IMR-90 (cell line): Measurements from ENCODE around the gene HDC. TPM values are rescaled to one million over a fixed set of nuclear protein-coding genes. Genes with fewer than 3 reads are reported as not detected.

Experiments
- ATAC-seq: fragments of 200-7000 bp; cut with Tn5 transposase; 2 replicates; pipeline ENCODE4 v1.9.1; 2020; ENCODE audit warnings: low read depth, mild to moderate bottlenecking, moderate library complexity
- BruUV-seq: library from RNA; stranded (reverse); fragments of 400-500 nt; replicated peaks from 2 replicates; lab custom pipeline; 2021; lab: Mats Ljungman, UMichigan
- CTCF ChIA-PET: fragments of 300-600 bp; formaldehyde crosslinking; extraction: SDS; loops from one replicate; lab custom pipeline; 2021; ENCODE audit warnings: antibody characterized with exemption; lab: Yijun Ruan, JAX
- POLR2A ChIA-PET: fragments of 300-600 bp; sonication (Branson Sonifier 250); formaldehyde crosslinking; loops from one replicate; lab custom pipeline; 2022; ENCODE audit warnings: antibody characterized with exemption; ENCODE audit not compliant: unreplicated experiment; lab: Charles Lee
- DNase-seq: peaks from one replicate; pipeline ENCODE4 v3.0.0; 2013
- H2AFZ ChIP-seq: replicated peaks from 2 replicates; pipeline ENCODE3; 2013; ENCODE audit warnings: low read length, mild to moderate bottlenecking; ENCODE audit not compliant: poor library complexity
- H2AK5ac ChIP-seq: 2 replicates; pipeline ENCODE4 v1.6.1; 2013; ENCODE audit warnings: low read depth, low read length, inconsistent platforms
- H2AK9ac ChIP-seq: replicated peaks from 2 replicates; pipeline ENCODE3; 2013; ENCODE audit warnings: mild to moderate bottlenecking, low read depth, low read length, moderate library complexity; ENCODE audit not compliant: poor library complexity
- H2BK120ac ChIP-seq: 2 replicates; pipeline ENCODE4 v1.6.1; 2013; ENCODE audit warnings: low read depth, low read length, inconsistent platforms
- H2BK15ac ChIP-seq: 3 replicates; pipeline ENCODE4 v1.6.1; 2013; ENCODE audit warnings: low read depth, low read length, inconsistent platforms
- H2BK20ac ChIP-seq: 2 replicates; pipeline ENCODE4 v1.6.1; 2013; ENCODE audit warnings: low read depth, mild to moderate bottlenecking, inconsistent platforms, low read length, moderate library complexity
- H2BK5ac ChIP-seq: 2 replicates; pipeline ENCODE4 v1.6.1; 2013; ENCODE audit warnings: mild to moderate bottlenecking, low read depth, low read length, inconsistent platforms; ENCODE audit not compliant: poor library complexity, severe bottlenecking
- H3K14ac ChIP-seq: replicated peaks from 2 replicates; pipeline ENCODE4 v1.6.1; 2013; ENCODE audit warnings: low read depth, low read length, inconsistent platforms
- H3K18ac ChIP-seq: 2 replicates; pipeline ENCODE4 v1.6.1; 2013; ENCODE audit warnings: low read depth, low read length, control low read depth
- H3K23ac ChIP-seq: 2 replicates; pipeline ENCODE4 v1.6.1; 2013; ENCODE audit warnings: low read depth, low read length, inconsistent platforms
- H3K27ac ChIP-seq: 2 replicates; pipeline ENCODE4 v1.5.1; 2013; ENCODE audit warnings: mild to moderate bottlenecking, control low read depth, low read length; ENCODE audit not compliant: insufficient read depth
- H3K27me3 ChIP-seq: 2 replicates; pipeline ENCODE4 v1.6.1; 2013; ENCODE audit warnings: low read length; ENCODE audit not compliant: control insufficient read depth, insufficient read depth
- H3K36me3 ChIP-seq: 2 replicates; pipeline ENCODE4 v1.6.1; 2013; ENCODE audit warnings: low read length, mixed read lengths; ENCODE audit not compliant: control insufficient read depth, insufficient read depth
- H3K4ac ChIP-seq: 2 replicates; pipeline ENCODE4 v1.6.1; 2013; ENCODE audit warnings: low read depth, low read length, inconsistent platforms
- H3K4me1 ChIP-seq: 2 replicates; pipeline ENCODE4 v1.6.1; 2013; ENCODE audit warnings: low read length, mixed read lengths; ENCODE audit not compliant: control insufficient read depth, insufficient read depth
- H3K4me2 ChIP-seq: 2 replicates; pipeline ENCODE4 v1.6.1; 2013; ENCODE audit warnings: low read depth, mild to moderate bottlenecking, control low read depth, low read length, moderate library complexity
- H3K4me3 ChIP-seq: 2 replicates; pipeline ENCODE4 v1.5.1; 2013; ENCODE audit warnings: low read depth, mild to moderate bottlenecking, control low read depth, low read length, moderate library complexity; ENCODE audit not compliant: insufficient read depth
- H3K56ac ChIP-seq: 2 replicates; pipeline ENCODE4 v1.6.1; 2013; ENCODE audit warnings: low read length, inconsistent platforms; ENCODE audit not compliant: insufficient read depth; ENCODE audit errors: extremely low read depth
- H3K79me1 ChIP-seq, 2 experiments: 2 replicates each; pipeline ENCODE4 v1.6.1; 2013; ENCODE audit warnings: low read length in 2 of 2, inconsistent platforms in 1 of 2, low read depth in 1 of 2
- H3K9ac ChIP-seq: 2 replicates; pipeline ENCODE4 v1.6.1; 2013; ENCODE audit warnings: low read depth, low read length, control low read depth
- H3K9me1 ChIP-seq: 2 replicates; pipeline ENCODE4 v1.6.1; 2013; ENCODE audit warnings: low read length, inconsistent platforms; ENCODE audit not compliant: insufficient read depth
- H3K9me3 ChIP-seq: 2 replicates; pipeline ENCODE4 v1.6.1; 2013; ENCODE audit warnings: low read length; ENCODE audit not compliant: control insufficient read depth, insufficient read depth
- H4K20me1 ChIP-seq: 2 replicates; pipeline ENCODE4 v1.6.1; 2013; ENCODE audit warnings: low read length, inconsistent platforms; ENCODE audit not compliant: insufficient read depth
- H4K5ac ChIP-seq: 2 replicates; pipeline ENCODE4 v1.6.1; 2013; ENCODE audit warnings: mild to moderate bottlenecking, low read depth, low read length, control low read depth
- H4K8ac ChIP-seq, 2 experiments: 2 replicates each; pipeline ENCODE4 v1.6.1; 2013; ENCODE audit warnings: low read depth in 2 of 2, low read length in 2 of 2, control low read depth in 1 of 2, inconsistent platforms in 1 of 2
- H4K91ac ChIP-seq: 2 replicates; pipeline ENCODE4 v1.6.1; 2013; ENCODE audit warnings: low read depth, low read length, inconsistent platforms; ENCODE audit not compliant: insufficient read depth
- CTCF ChIP-seq: conservative IDR thresholded peaks from 2 replicates; pipeline ENCODE4 v1.5.1; 2012; ENCODE audit warnings: mild to moderate bottlenecking, low read depth, low read length, improper control_type of control experiment
- FOS ChIP-seq: fragments of 150-350 bp; IDR thresholded peaks from 2 replicates; pipeline ENCODE4 v1.6.1; 2016; ENCODE audit warnings: low read depth, low read length
- NFE2L2 ChIP-seq: fragments of 150-350 bp; IDR thresholded peaks from 2 replicates; pipeline ENCODE4 v1.6.1; 2016; ENCODE audit warnings: low read depth, mild to moderate bottlenecking, low read length
- POLR2A ChIP-seq: IDR thresholded peaks from 2 replicates; pipeline ENCODE4 v1.6.1; 2012; ENCODE audit warnings: mild to moderate bottlenecking, low read depth, low read length
- RAD21 ChIP-seq: IDR thresholded peaks from 2 replicates; pipeline ENCODE4 v1.6.1; 2012; ENCODE audit warnings: low read length, improper control_type of control experiment
- WGBS, 2 experiments: methylation state at CpG; one replicate each; pipeline versions ENCODE4 v1.1.5 to v1.1.7; 2013; ENCODE audit warnings: missing lambda C conversion rate in 2 of 2; ENCODE audit not compliant: insufficient read length in 1 of 2; ENCODE audit errors: extremely low coverage in 2 of 2; 5-methylcytosine and 5-hydroxymethylcytosine counted together
- dilution Hi-C: fragments of 300-500 bp; cut with HindIII; formaldehyde crosslinking; loops from one replicate; pipeline ENCODE4 v1.14.3; 2018; ENCODE audit warnings: low sequenced_read_pairs; ENCODE audit not compliant: unreplicated experiment
- in situ Hi-C: fragments of 300-500 bp; cut with MboI; formaldehyde crosslinking; loops from 3 replicates; pipeline ENCODE4 v1.14.3; 2019; ENCODE audit warnings: low sequenced_read_pairs, inconsistent platforms, mixed read lengths
- intact Hi-C: fragments of 100-400 bp; cut with micrococcal nuclease; formaldehyde crosslinking; loops from 2 replicates; pipeline ENCODE4 v1.10.0; 2022
- polyA plus RNA-seq, 3 experiments: library from polyadenylated mRNA; depleted of rRNA; stranded (reverse); fragments of >200 nt; gene quantifications; 2 replicates each; pipeline ENCODE4 v1.2.3, GENCODE V29; 2012; ENCODE audit warnings: low replicate concordance in 1 of 3
- total RNA-seq: library from RNA; depleted of rRNA; stranded (reverse); fragments of >200 nt; gene quantifications from 2 replicates; pipeline ENCODE4 v1.2.3, GENCODE V29; 2012
- TF ChIP-seq, protein P1 (sequence below): fragments of 150-350 bp; IDR thresholded peaks from 2 replicates; pipeline ENCODE4 v1.6.1; 2016; ENCODE audit warnings: low read depth, mild to moderate bottlenecking, low read length, moderate library complexity, borderline replicate concordance

Gene HDC
- total and polyA plus RNA-seq, 2 of the 4 experiments (the other 2 are of a cell fraction), result not detected

GRCh38 chr15:50238255-50238654 is 27.3 kb downstream of the HDC start:
- Histone ChIP-seq H2AFZ (no peak overlapping the region), H3K4ac (no peak overlapping the region), H3K9ac (no peak overlapping the region), H3K4me1 (no peaks in the 10 kb centered on the region; the same call in 1 of the 2 replicates), H3K4me3 (no peak overlapping the region), H3K23ac (no peak overlapping the region), H3K56ac (no peak overlapping the region), H3K79me1 (no peaks in the 10 kb centered on the region), H3K36me3 (no peaks in the 10 kb centered on the region), H4K20me1 (no peaks in the 10 kb centered on the region), H3K18ac (no peak overlapping the region), H4K8ac (no peak overlapping the region), H2BK5ac (no peak overlapping the region), H3K27ac (no peak overlapping the region), H3K9me3 (no peaks in the 10 kb centered on the region), H3K9me1 (no peaks in the 10 kb centered on the region), H2BK15ac (no peak overlapping the region), H4K91ac (no peak overlapping the region), H4K5ac (no peak overlapping the region), H2AK5ac (no peak overlapping the region), H3K27me3 (no peaks in the 10 kb centered on the region), H2BK120ac (no peak overlapping the region), H2BK20ac (no peak overlapping the region), H3K4me2 (no peak overlapping the region), H3K14ac (no peak overlapping the region), H2AK9ac (no peak overlapping the region)
- in situ Hi-C loops (no loop called here), dilution Hi-C loops (no loop called here), intact Hi-C loops (no loop called here)
- no peak for TF ChIP-seq POLR2A
- TF ChIP-seq, protein P1, sequence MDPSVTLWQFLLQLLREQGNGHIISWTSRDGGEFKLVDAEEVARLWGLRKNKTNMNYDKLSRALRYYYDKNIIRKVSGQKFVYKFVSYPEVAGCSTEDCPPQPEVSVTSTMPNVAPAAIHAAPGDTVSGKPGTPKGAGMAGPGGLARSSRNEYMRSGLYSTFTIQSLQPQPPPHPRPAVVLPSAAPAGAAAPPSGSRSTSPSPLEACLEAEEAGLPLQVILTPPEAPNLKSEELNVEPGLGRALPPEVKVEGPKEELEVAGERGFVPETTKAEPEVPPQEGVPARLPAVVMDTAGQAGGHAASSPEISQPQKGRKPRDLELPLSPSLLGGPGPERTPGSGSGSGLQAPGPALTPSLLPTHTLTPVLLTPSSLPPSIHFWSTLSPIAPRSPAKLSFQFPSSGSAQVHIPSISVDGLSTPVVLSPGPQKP, result no peak
- no peak for TF ChIP-seq FOS
- TF ChIP-seq NFE2L2, result no peak
- TF ChIP-seq RAD21, result no peak
- no peak for TF ChIP-seq CTCF
- no peak for ATAC-seq
- no CpG with 5 or more reads among the region's 2 CpGs for WGBS, 2 experiments
- BruUV-seq, result no TSS peak
- POLR2A ChIA-PET, result no interaction called here
- CTCF ChIA-PET, result no interaction called here
- no peak for DNase-seq
